GM19397 (cell line): ENCODE results near the gene EBNA1BP2.
"Not testable (repeated sequence)": the region's sequence is repeated elsewhere in the genome, so short reads cannot be mapped to it uniquely, and the experiment has no call there.

Source experiments
- ATAC-seq: cut with Tn5 transposase; IDR thresholded peaks from one replicate; pipeline ENCODE4 v1.9.1; 2021; ENCODE audit warnings: mild to moderate bottlenecking, moderate library complexity; ENCODE audit not compliant: unreplicated experiment

The EBNA1BP2 gene

DNA sequence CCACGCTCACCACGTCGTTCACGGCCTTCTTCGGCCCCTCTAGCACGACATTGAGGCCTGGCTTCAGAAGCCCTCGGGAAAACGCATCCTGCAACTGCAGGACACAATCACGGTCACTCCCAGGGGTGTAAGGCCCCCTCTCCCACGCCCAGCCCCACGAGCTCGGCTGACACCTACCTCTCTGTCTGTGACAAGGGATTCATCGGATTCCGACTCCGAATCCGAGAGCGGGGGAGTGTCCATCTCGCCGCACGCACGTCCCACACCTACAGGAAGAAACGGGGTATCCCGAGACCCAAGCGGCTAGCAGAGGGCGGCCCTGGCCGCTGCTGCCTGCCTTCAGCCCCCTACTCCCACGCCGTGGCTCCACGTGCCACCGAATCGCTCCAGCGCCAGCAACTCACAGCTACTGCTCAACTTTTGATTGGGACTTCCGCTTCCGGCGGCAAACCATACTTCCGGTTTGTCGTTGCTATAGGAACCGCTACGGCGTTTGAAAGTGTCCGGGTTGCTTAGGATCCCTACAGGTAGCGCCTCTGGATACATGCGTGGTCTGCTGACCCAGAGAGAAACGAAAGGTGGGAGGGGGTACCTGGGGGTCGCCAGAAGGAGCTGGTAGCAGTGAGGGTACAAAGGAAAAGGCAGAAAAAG, at the start of gene EBNA1BP2, which contains the start of gene CFAP57:
EBNA1BP2 (minus strand) TSS at position 415 of the 651 bp plus-strand sequence; CDS start at position 243, 172 bp downstream.
CFAP57 (plus strand) TSS at position 455 of the 651 bp plus-strand sequence. CDS start 424 bp downstream, outside the sequence.
- ATAC-seq: peak; percentile 93

DNA sequence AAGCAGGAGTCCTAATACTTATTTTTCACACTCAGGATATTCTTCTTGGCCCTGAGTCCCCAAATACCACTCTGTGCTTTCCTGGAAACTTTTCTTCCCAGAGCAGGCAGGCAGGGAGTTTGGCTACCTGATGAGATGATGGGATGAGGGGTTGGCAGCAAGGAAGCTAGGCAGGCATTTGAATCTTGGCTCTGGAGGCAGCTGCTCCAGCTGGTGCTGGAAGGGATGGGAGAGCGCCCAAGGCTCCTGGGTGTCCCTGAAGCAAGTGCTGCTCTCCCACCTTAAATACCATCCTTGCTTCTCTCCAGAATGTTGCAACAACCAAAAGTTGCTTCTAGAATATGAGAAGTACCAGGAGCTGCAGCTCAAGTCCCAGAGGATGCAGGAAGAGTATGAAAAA, 49.7 kb upstream of the EBNA1BP2 start:
- ATAC-seq: no peak

DNA sequence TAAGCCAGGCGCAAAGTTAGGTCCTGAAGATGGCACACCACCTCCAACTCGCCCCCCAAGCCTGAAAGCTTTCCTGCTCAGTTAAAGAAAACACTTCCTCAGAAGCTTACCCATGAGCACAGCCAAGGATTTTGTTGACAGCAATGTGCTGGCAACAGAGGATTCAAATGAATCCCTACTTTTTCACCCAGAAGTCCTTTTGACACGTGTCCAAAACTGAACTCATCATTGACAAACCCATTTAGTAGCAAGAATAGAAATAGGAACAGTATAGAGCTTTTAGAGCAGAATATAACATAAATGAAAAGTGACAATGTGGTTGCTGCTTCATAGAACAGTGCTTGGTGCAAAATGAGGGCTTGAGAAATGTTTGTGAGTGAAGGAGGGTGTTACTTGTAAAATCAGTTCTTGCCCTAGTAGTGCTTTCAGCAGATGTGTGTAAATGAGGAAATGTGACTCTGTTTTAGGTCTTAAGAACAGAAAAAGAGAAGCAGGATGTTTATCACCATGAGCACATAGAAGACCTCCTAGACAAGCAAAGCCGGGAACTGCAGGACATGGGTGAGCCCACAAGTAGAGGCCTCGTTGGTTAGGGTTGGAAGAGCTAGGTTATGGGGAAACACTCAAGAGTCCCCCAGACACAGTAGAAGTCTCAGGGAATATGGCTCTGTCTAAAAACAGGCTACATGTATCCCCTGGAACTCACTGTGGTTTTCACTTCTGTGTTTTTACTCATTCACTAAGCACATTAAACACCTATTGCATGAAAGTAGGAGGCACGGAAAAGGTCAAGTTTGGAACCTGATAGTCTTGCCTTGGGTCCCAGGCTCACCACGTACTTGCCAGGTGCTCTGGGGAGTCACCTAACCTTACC, 49.1 kb upstream of the EBNA1BP2 start:
- peak; percentile 67 for ATAC-seq

GRCh38 chr1:43217747-43218146, 45.7 kb upstream of the EBNA1BP2 start:
- no peak for ATAC-seq

DNA sequence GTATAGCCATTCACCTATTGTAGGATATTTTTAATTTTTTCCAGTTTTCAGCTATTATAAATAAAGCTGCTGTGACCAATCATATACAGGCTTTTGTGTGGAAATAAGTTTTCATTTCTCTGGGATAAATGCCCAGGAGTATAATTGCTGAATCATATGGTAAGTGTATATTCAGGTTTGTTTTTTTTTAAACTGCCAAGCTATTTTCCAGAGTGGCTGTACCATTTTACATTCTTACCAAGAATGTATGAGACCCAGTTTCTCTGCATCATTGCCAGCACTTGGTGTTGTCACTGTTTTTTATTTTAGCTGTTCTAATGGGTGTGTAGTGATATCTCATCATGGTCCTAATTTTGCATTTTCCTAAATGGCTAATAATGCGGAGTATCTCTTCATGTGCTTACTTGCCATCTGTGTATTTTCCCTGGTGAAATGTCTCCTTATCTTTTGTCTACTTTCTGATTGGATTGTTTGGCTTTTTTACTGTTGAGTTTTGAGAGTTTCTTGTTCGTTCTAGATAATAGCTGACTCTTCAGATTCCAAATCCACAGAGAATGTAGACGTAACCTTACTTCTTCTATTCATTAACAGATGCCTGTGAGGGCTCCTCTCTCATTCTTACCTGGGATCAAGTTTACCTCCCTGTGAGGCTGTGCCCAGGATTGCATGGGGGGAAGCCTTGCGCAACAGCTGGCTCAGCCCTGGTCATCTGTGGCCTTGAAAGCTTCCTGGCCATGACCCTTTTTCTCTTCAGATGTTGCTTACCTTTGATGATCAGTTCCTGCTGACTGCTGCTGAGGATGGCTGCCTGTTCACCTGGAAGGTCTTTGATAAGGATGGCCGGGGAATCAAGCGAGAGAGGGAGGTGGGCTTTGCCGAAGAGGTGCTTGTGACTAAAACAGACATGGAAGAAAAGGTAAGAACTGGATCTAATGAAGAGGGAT, 42.7 kb upstream of the EBNA1BP2 start:
- ATAC-seq: no peak

DNA sequence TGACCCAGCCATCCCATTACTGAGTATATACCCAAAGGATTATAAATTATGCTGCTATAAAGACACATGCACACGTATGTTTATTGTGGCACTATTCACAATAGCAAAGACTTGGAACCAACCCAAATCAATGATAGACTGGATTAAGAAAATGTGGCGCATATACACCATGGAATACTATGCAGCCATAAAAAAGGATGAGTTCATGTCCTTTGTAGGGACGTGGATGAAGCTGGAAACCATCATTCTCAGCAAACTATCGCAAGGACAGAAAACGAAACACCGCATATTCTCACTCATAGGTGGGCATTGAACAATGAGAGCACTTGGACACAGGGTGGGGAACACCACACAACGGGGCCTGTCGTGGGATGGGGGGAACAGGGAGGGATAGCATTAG, 36.2 kb upstream of the EBNA1BP2 start:
- ATAC-seq: not testable (repeated sequence)

GRCh38 chr1:43207229-43207853, 35.3 kb upstream of the EBNA1BP2 start:
- no peak for ATAC-seq

DNA sequence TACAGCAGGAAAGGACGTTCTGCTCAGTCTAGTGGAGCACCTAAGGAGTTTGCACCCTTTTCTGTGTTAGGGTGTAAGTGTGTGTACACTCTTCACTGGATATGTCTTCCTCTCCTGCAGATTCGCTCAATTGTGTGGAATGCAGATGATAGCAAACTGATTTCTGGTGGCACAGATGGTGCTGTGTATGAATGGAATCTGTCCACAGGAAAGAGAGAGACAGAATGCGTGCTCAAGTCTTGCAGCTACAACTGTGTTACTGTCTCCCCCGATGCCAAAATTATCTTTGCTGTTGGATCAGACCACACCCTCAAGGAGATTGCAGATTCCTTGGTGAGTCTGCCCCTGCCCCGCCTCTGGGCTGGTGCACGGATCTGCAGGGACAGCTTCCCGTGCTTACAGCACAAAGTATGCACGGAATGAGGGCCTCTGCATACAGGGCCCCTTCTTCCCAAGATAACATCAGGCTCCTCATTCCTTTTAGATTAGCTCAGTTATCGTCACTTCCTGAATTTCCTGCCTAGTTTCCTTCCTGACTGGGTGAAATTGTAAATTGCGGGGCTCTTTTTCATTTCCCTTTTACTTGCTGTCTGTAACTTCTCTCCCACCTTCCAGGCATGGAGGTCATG, 34.6 kb upstream of the EBNA1BP2 start:
- ATAC-seq: no peak

- ATAC-seq: no peak
Observed at GRCh38 chr1:43205671-43206070, 33.6 kb upstream of the EBNA1BP2 start.

DNA sequence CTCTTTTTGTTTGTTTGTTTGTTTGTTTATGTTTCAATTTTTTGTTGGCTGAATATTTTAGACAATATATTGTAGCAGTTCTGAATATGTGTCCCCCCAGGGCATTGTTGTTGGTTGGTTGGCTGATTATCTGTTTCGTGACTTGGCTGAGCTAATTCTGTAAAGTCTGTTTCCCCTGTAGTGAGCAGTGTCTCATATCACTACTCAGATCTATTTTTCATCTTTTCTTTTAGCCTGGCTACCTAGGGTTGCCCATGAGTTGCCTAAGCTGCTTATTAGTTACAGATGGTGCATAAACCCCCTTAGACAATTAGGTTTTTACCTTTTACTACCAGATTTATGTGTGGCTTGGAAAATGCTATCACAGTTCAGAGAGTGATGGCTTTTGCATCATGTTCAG, 32.3 kb upstream of the EBNA1BP2 start:
- ATAC-seq: no peak

GRCh38 chr1:43203859-43204258, 31.8 kb upstream of the EBNA1BP2 start:
- ATAC-seq: no peak

GRCh38 chr1:43199093-43199726, 27.1 kb upstream of the EBNA1BP2 start:
- ATAC-seq: peak; percentile 75

GRCh38 chr1:43197343-43198127, 25.4 kb upstream of the EBNA1BP2 start:
- no peak for ATAC-seq

- no peak for ATAC-seq
Observed at GRCh38 chr1:43194509-43194908, 22.4 kb upstream of the EBNA1BP2 start.

DNA sequence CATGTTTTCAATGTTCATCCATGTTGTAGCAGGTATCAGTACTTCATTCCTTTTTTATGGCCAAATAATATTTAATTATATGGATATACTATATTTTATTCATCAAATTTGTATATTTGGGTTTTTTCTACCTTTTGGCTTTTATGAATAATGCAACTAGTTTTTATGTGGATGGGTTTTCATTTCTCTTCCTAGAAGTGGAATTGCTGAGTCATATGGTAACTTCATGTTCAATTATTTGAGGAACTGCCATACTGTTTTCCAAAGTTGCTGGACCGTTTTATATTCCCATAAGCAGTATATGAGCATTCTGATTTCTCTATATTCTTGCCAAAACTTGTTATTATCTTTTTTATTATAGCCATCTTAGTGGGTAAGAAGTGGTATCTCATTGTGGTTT, 16.0 kb upstream of the EBNA1BP2 start:
- ATAC-seq: no peak

DNA sequence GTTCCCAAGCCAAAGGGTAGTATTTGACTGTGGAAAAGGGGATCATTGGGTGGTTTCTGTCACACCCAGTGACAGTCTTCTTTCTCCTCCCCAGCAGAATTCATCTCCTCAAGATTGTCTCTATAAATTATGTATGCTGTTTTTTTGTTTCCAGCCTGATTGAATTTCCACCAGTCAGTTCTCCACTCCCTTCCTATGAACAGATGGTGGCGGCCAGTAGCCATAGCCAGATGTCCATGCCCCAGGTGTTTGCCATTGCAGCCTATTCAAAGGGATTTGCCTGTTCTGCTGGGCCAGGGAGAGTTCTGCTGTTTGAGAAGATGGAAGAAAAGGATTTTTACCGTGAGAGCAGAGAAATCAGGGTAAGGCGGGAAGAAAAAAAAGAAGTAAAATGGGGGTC, 12.9 kb upstream of the EBNA1BP2 start:
- no peak for ATAC-seq

DNA sequence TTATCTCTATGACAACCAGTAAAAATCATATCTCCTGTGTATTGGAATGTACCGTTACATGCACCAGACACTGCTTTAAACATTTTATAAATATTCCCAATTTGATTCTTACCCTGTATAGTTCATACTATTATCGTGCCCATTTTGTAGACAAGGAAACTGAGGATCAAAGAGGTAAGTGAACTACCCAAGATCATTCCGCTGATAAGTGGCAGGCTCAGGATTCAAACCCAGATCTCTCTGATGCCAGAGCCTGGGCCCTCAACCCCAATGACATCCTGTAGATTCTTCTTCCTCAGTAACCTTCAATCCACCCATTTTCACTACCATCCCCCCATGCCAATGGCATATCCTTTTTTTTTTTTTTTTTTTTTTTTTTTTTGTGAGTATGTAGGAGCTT, 12.3 kb upstream of the EBNA1BP2 start:
- ATAC-seq: no peak

- ATAC-seq: no peak
Observed at GRCh38 chr1:43177691-43178090, 5.6 kb upstream of the EBNA1BP2 start.

DNA sequence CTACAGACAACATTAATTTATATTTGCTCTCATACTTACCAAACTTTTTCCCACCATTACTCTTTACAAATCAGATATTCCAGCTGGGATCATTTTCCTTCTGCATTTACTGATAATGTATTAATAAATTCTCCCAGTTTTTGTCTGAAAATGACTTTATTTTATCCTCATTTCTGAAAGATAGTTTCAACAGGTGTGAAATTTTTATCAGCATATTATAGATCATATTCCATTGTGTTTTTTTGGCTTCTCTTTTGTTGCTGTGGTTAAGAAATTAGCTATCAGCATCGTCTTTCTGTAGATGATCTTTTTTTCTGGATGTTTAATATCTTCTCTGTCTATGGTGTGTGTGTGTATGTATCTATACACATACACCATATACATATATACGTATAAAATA, 2.8 kb upstream of the EBNA1BP2 start:
- ATAC-seq: no peak
